CD14-positive monocyte (primary cell): Measurements from ENCODE around the gene VASH2. TPM values are rescaled to one million over a fixed set of nuclear protein-coding genes. Genes with fewer than 3 reads are reported as not detected.

ENCODE experiments used
- DNase-seq, 3 donors: peaks; one replicate each; pipeline ENCODE4 v3.0.0-alpha.2; 2011 to 2022
- H2AFZ ChIP-seq: 2 replicates; pipeline ENCODE4 v1.6.0; 2012; ENCODE audit warnings: mild to moderate bottlenecking, low read depth, low read length, inconsistent platforms; ENCODE audit not compliant: insufficient read depth, poor library complexity, severe bottlenecking
- H3K27ac ChIP-seq, 2 donors: 1 replicate in 1 of 2; 2 replicates in 1 of 2; pipeline ENCODE4 v1.5.1; 2012 to 2013; ENCODE audit warnings: low read length in 2 of 2, control low read depth in 1 of 2, inconsistent platforms in 1 of 2, low read depth in 1 of 2, mild to moderate bottlenecking in 1 of 2
- H3K27me3 ChIP-seq, 2 donors: one replicate each; pipeline versions ENCODE4 v1.6.0 to v1.6.1; 2011 to 2013; ENCODE audit warnings: low read length in 2 of 2; ENCODE audit not compliant: control insufficient read depth in 2 of 2, insufficient read depth in 2 of 2
- H3K36me3 ChIP-seq, 2 donors: replicated peaks in 1 of 2; 1 replicate in 1 of 2; 2 replicates in 1 of 2; pipeline versions ENCODE4 v1.5.1 to v1.6.1; 2012 to 2013; ENCODE audit warnings: low read length in 2 of 2, control low read depth in 1 of 2, inconsistent platforms in 1 of 2, mild to moderate bottlenecking in 1 of 2; ENCODE audit not compliant: insufficient read depth in 2 of 2, control insufficient read depth in 1 of 2
- H3K4me1 ChIP-seq, 2 donors: 1 replicate in 1 of 2; 2 replicates in 1 of 2; pipeline versions ENCODE4 v1.5.1 to v1.6.1; 2012 to 2013; ENCODE audit warnings: low read length in 2 of 2, control low read depth in 1 of 2, inconsistent platforms in 1 of 2, mild to moderate bottlenecking in 1 of 2, moderate library complexity in 1 of 2; ENCODE audit not compliant: insufficient read depth in 2 of 2, control insufficient read depth in 1 of 2
- H3K4me2 ChIP-seq: replicated peaks from 2 replicates; pipeline ENCODE3; 2012; ENCODE audit warnings: low read length, moderate library complexity, mild to moderate bottlenecking; ENCODE audit not compliant: poor library complexity, severe bottlenecking; ENCODE audit errors: extremely low read depth
- H3K4me3 ChIP-seq, 3 experiments: fragments of 200-600 bp in 1 of 3; sonication (generic) in 1 of 3; replicated peaks in 1 of 3; 1 replicate in 2 of 3; 2 replicates in 1 of 3; pipeline ENCODE4 v1.5.1; 2011 to 2013; ENCODE audit warnings: low read length in 3 of 3, mild to moderate bottlenecking in 3 of 3, control low read depth in 2 of 3, low read depth in 2 of 3, inconsistent platforms in 1 of 3, moderate library complexity in 1 of 3
- H3K79me2 ChIP-seq: 2 replicates; pipeline ENCODE4 v1.6.0; 2012; ENCODE audit warnings: mild to moderate bottlenecking, control low read depth, inconsistent platforms, low read length, moderate library complexity; ENCODE audit not compliant: insufficient read depth
- H3K9ac ChIP-seq: 2 replicates; pipeline ENCODE4 v1.6.0; 2017; ENCODE audit warnings: low read length, mild to moderate bottlenecking; ENCODE audit not compliant: insufficient read depth, poor library complexity, severe bottlenecking
- H3K9me3 ChIP-seq, 2 donors: replicated peaks in 1 of 2; 1 replicate in 1 of 2; 2 replicates in 1 of 2; pipeline versions ENCODE4 v1.5.1 to v1.6.1; 2012 to 2013; ENCODE audit warnings: low read length in 2 of 2, control low read depth in 1 of 2; ENCODE audit not compliant: control insufficient read depth in 1 of 2, insufficient read depth in 1 of 2
- H4K20me1 ChIP-seq: 2 replicates; pipeline ENCODE4 v1.6.0; 2012; ENCODE audit warnings: mild to moderate bottlenecking, low read length, control low read depth, moderate library complexity; ENCODE audit not compliant: insufficient read depth
- H3K27ac Mint-ChIP-seq, 7 donors: one replicate each; pipeline ENCODE4 v1.8.0; 2020; ENCODE audit warnings: mild to moderate bottlenecking in 7 of 7, mixed read lengths in 7 of 7, moderate library complexity in 6 of 7, inconsistent platforms in 2 of 7
- H3K27me3 Mint-ChIP-seq, 3 donors: one replicate each; pipeline ENCODE4 v1.8.0; 2021 to 2022; ENCODE audit warnings: low read depth in 3 of 3, mild to moderate bottlenecking in 3 of 3, mixed read lengths in 3 of 3, moderate library complexity in 3 of 3, inconsistent platforms in 1 of 3
- H3K36me3 Mint-ChIP-seq, 2 donors: one replicate each; pipeline ENCODE4 v1.8.0; 2020; ENCODE audit warnings: mixed read lengths in 2 of 2, inconsistent platforms in 1 of 2, mild to moderate bottlenecking in 1 of 2
- H3K4me1 Mint-ChIP-seq: one replicate; pipeline ENCODE4 v1.8.0; 2020; ENCODE audit warnings: mild to moderate bottlenecking, mixed read lengths
- H3K4me3 Mint-ChIP-seq, 2 donors: one replicate each; pipeline ENCODE4 v1.8.0; 2020; ENCODE audit warnings: mild to moderate bottlenecking in 2 of 2, mixed read lengths in 2 of 2, moderate library complexity in 1 of 2
- H3K9me3 Mint-ChIP-seq, 7 donors: one replicate each; pipeline ENCODE4 v1.8.0; 2020 to 2022; ENCODE audit warnings: mixed read lengths in 7 of 7, mild to moderate bottlenecking in 6 of 7, moderate library complexity in 6 of 7, inconsistent platforms in 2 of 7
- CTCF ChIP-seq: fragments of 200-600 bp; IDR thresholded peaks from one replicate; pipeline ENCODE4 v1.8.0; 2022; ENCODE audit warnings: antibody characterized with exemption, mild to moderate bottlenecking
- WGBS: methylation state at CpG from one replicate; pipeline ENCODE4 v1.1.5; 2013; ENCODE audit warnings: missing lambda C conversion rate; ENCODE audit not compliant: insufficient coverage; 5-methylcytosine and 5-hydroxymethylcytosine counted together
- intact Hi-C, 2 donors: fragments of 100-400 bp; cut with micrococcal nuclease; formaldehyde crosslinking; loops; one replicate each; pipeline versions ENCODE4 v1.15.0 to v1.15.1; 2023
- polyA plus RNA-seq, 3 donors: library from polyadenylated mRNA; depleted of rRNA in 1 of 3; unstranded in 2 of 3; stranded (reverse) in 1 of 3; fragments of 300-500 nt in 2 of 3; fragments of >200 nt in 1 of 3; fragmentation: Illumina TruSeq in 2 of 3; gene quantifications; 1 replicate in 2 of 3; 2 replicates in 1 of 3; pipeline ENCODE4 v1.2.3, GENCODE V29; 2012 to 2021

Gene VASH2
- polyA plus RNA-seq, 3 donors = 0.07 TPM; not detected in 2

DNA sequence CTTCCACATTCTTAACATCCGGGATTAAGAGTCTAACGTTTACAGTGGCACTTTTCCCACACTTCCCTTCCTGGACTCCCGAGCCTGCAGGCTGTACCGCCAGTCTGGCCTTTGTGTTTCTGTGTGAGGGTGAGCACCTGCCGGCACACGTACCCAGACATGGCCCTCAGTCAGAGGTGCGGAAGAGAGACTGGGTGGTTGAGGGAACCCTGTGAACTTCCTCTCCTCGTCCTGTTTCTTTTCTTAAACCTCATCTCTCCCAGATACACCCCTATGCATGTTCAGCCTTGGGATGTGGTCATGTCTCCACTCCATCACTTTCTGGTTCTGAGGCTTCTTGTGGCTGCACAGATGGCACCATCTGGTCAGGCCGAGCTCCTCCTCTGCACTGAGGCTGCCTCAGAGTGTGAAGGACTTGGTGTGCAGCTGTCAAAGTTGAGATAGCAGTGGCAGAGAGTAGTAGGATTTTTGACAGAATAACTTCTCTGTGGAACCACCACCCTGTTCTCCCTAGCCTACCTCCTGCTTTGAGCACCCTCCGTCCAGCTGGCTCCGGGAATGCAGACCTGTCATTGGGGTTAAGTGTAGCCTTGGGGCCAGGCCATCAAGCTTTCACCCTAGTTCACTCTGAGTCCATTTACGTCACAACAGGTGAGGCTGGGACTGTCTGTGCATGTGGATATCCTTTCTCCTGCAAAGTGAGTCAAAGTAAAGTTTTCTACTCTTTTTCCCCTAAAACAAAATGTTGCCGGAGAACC lies 31.4 kb downstream of the VASH2 start:
- H3K4me3 Mint-ChIP-seq = no peak overlapping the region

More for the DNA sequence above, 31.4 kb downstream of the VASH2 start:
- no peaks in the 10 kb centered on the region for H3K79me2 ChIP-seq
- H3K9ac ChIP-seq = no peak overlapping the region
- Mint-ChIP-seq H3K27ac (no peak overlapping the region), H3K36me3 (no peaks in the 10 kb centered on the region), H3K4me1 (no peaks in the 10 kb centered on the region), H3K9me3 (no peaks in the 10 kb centered on the region), H3K27me3 (peaks cover 1 to 3% (median 2%) of the 10 kb centered on the region in 3 donors)
- H3K4me2 ChIP-seq = no peak overlapping the region
- H3K9me3 ChIP-seq = no peaks in the 10 kb centered on the region
- H3K4me1 ChIP-seq = no peaks in the 10 kb centered on the region
- no peaks in the 10 kb centered on the region for H3K27me3 ChIP-seq
- no peaks in the 10 kb centered on the region for H4K20me1 ChIP-seq
- TF ChIP-seq CTCF = no peak
- H3K27ac ChIP-seq = no peak overlapping the region
- no CpG with 5 or more reads among the region's 13 CpGs for WGBS
- intact Hi-C loops = no loop called here
- no peak overlapping the region for H3K4me3 ChIP-seq
- no peak overlapping the region for H2AFZ ChIP-seq
- no peaks in the 10 kb centered on the region for H3K36me3 ChIP-seq
- DNase-seq = no peak
